ENCODE data around the gene PIGU. TPM values are rescaled to one million over a fixed set of nuclear protein-coding genes. Genes with fewer than 3 reads are reported as not detected.

The PIGU gene
- total RNA-seq, 1 experiment from 2014 or later, result 25.1 TPM

- no peak for TF ChIP-seq FOSL1 (IDR thresholded peaks at IDR 0.05; ENCODE audit: low read depth)
- TF ChIP-seq JUND (IDR thresholded peaks at IDR 0.05), result no peak
- no peak for TF ChIP-seq SRF (IDR thresholded peaks at IDR 0.05; ENCODE audit: low read depth)
Observed at GRCh38 chr20:34515484-34516246, 161.2 kb downstream of the PIGU start (continued).

- peak overlapping the region; percentile 79 for H3K27ac ChIP-seq (ENCODE audit: low read depth, low read length)
- H3K9me2 ChIP-seq (ENCODE audit: insufficient read depth), result no peaks in the 10 kb centered on the region
- H2AFZ ChIP-seq (ENCODE audit: low read depth, low read length, poor library complexity, severe bottlenecking), result no peak overlapping the region
- H3K27me3 ChIP-seq (ENCODE audit: insufficient read depth, low read length), result no peaks in the 10 kb centered on the region
- DNase-seq (ENCODE audit: low read depth, low spot score), result no peak
- ATAC-seq, result no peak
- H3K4me1 ChIP-seq (ENCODE audit: control insufficient read depth in 1 of 2, insufficient read depth in 2 of 2, low read length in 2 of 2), result peaks cover 4 to 7% of the 10 kb centered on the region in 2 experiments; a peak in 3 of 4 replicates
- H3K4me3 ChIP-seq (replicated peaks in 1 of 2; ENCODE audit: low read depth in 1 of 2, low read length in 2 of 2), result no peak overlapping the region
- no peak overlapping the region for H3K9ac ChIP-seq (ENCODE audit: low read length)
- H3K36me3 ChIP-seq (ENCODE audit: control insufficient read depth in 1 of 2, insufficient read depth in 2 of 2, low read length in 2 of 2), result peaks cover 3 to 5% of the 10 kb centered on the region in 2 experiments; a peak in 2 of 4 replicates
- H3K9me3 ChIP-seq (ENCODE audit: control insufficient read depth in 1 of 2, insufficient read depth in 1 of 2, low read depth in 1 of 2, low read length in 2 of 2), result no peaks in the 10 kb centered on the region
- intact Hi-C loops (cut with micrococcal nuclease), result no loop called here
- H4K20me1 ChIP-seq (ENCODE audit: insufficient read depth), result no peaks in the 10 kb centered on the region
- TF ChIP-seq RAD21 (IDR thresholded peaks at IDR 0.05; ENCODE audit: low read depth) (no peak), CBX3 (IDR thresholded peaks at IDR 0.05; ENCODE audit: low read depth) (no peak), POLR2A (IDR thresholded peaks at IDR 0.05; ENCODE audit: borderline replicate concordance, extremely low read depth, insufficient read depth, insufficient read length) (no peak), ATF3 (IDR thresholded peaks at IDR 0.05) (no peak), CTCF (IDR thresholded peaks at IDR 0.05 in 2 of 3, conservative IDR thresholded peaks at IDR 0.05 in 1 of 3; ENCODE audit: borderline replicate concordance in 1 of 3, insufficient read depth in 1 of 3, low read depth in 2 of 3, low read length in 2 of 3) (no peak), ELF1 (IDR thresholded peaks at IDR 0.05; ENCODE audit: borderline replicate concordance, low read depth) (no peak), EZH2 (IDR thresholded peaks at IDR 0.05) (no peak), CEBPB (IDR thresholded peaks at IDR 0.05; ENCODE audit: low read depth) (no peak), ZNF274 (IDR thresholded peaks at IDR 0.05; ENCODE audit: low read depth, low read length) (no peak), SP1 (IDR thresholded peaks at IDR 0.05; ENCODE audit: low read depth) (no peak), MAX (IDR thresholded peaks at IDR 0.05) (no peak), REST (IDR thresholded peaks at IDR 0.05; ENCODE audit: low read depth) (no peak), SRF (IDR thresholded peaks at IDR 0.05; ENCODE audit: low read depth) (no peak), SIN3A (IDR thresholded peaks at IDR 0.05; ENCODE audit: low read depth) (no peak)
- peaks cover 36% of the 10 kb centered on the region for H3K79me2 ChIP-seq (ENCODE audit: insufficient read depth, low read length)
- ChIA-PET RAD21 (ENCODE audit: low non-redundant PET in 1 of 2, low total read pairs in 2 of 2, uncharacterized antibody in 2 of 2, unreplicated experiment in 2 of 2) (interaction anchor here in 1 of 2 experiments (3.2 kb wide), 1 partner anchor 202 kb away, joined by 20 read pairs; no protein-coding TSS in a partner anchor), POLR2A (no interaction called here), CTCF (interaction anchor here (2.2 kb wide), 1 partner anchor 10 kb away, joined by 9 read pairs; no protein-coding TSS in a partner anchor)
- H3K4me2 ChIP-seq (ENCODE audit: low read length), result no peak overlapping the region
- no TSS peak for BruUV-seq (replicated peaks)
Observed at GRCh38 chr20:34514897-34515483, 161.9 kb downstream of the PIGU start.
